T-helper 2 cell treated with Interferon-gamma antibody and Interleukin-4, amounts not matched to agents 5 μg/mL and 100 μg/mL, for 36 hours (primary cell): ENCODE results near the gene BMAL1.

Experiments used
- DNase-seq: peaks from one replicate; pipeline ENCODE4 v3.0.0; 2021; ENCODE audit warnings: low spot score
- H3K27ac Mint-ChIP-seq: one replicate; pipeline ENCODE4 v1.8.0; 2021; ENCODE audit warnings: mild to moderate bottlenecking, mixed read lengths
- H3K27me3 Mint-ChIP-seq: one replicate; pipeline ENCODE4 v1.8.0; 2021; ENCODE audit warnings: low read depth, mixed read lengths
- H3K36me3 Mint-ChIP-seq: one replicate; pipeline ENCODE4 v1.8.0; 2021; ENCODE audit warnings: low read depth, mixed read lengths
- H3K4me1 Mint-ChIP-seq: one replicate; pipeline ENCODE4 v1.8.0; 2021; ENCODE audit warnings: low read depth, mixed read lengths
- H3K4me3 Mint-ChIP-seq: one replicate; pipeline ENCODE4 v1.8.0; 2022; ENCODE audit warnings: mild to moderate bottlenecking, moderate library complexity, mixed read lengths
- H3K9me3 Mint-ChIP-seq: one replicate; pipeline ENCODE4 v1.8.0; 2021; ENCODE audit warnings: mixed read lengths

BMAL1 gene

GRCh38 chr11:13308704-13309103, 31.1 kb downstream of the BMAL1 start:
- H3K4me3 Mint-ChIP-seq: no peak overlapping the region
- no peak overlapping the region for H3K27ac Mint-ChIP-seq
- H3K4me1 Mint-ChIP-seq: peaks cover 8% of the 10 kb centered on the region
- no peaks in the 10 kb centered on the region for H3K27me3 Mint-ChIP-seq
- peak; percentile 24 for DNase-seq
- peaks cover 11% of the 10 kb centered on the region for H3K36me3 Mint-ChIP-seq
- H3K9me3 Mint-ChIP-seq: peaks cover 2% of the 10 kb centered on the region

- Mint-ChIP-seq H3K36me3 (peaks cover 8% of the 10 kb centered on the region), H3K27me3 (no peaks in the 10 kb centered on the region), H3K27ac (no peak overlapping the region), H3K4me1 (peaks cover 6% of the 10 kb centered on the region), H3K9me3 (no peaks in the 10 kb centered on the region), H3K4me3 (no peak overlapping the region)
- DNase-seq: no peak
These were observed 31.6 kb downstream of the BMAL1 start for GRCh38 chr11:13309156-13309555.

GRCh38 chr11:13310443-13310842, 32.9 kb downstream of the BMAL1 start:
- Mint-ChIP-seq H3K9me3 (no peaks in the 10 kb centered on the region), H3K27ac (no peak overlapping the region), H3K4me3 (no peak overlapping the region), H3K27me3 (no peaks in the 10 kb centered on the region), H3K36me3 (peaks cover 8% of the 10 kb centered on the region), H3K4me1 (peaks cover 5% of the 10 kb centered on the region)
- DNase-seq: no peak

GRCh38 chr11:13311570-13311969, 34.0 kb downstream of the BMAL1 start:
- no peak for DNase-seq
- Mint-ChIP-seq H3K9me3 (no peaks in the 10 kb centered on the region), H3K4me1 (peaks cover 9% of the 10 kb centered on the region), H3K36me3 (peaks cover 8% of the 10 kb centered on the region), H3K4me3 (no peak overlapping the region), H3K27me3 (no peaks in the 10 kb centered on the region), H3K27ac (no peak overlapping the region)

GRCh38 chr11:13313005-13313819, 35.6 kb downstream of the BMAL1 start:
- no peak for DNase-seq
- Mint-ChIP-seq H3K4me3 (no peak overlapping the region), H3K4me1 (peaks cover 12% of the 10 kb centered on the region), H3K36me3 (peaks cover 8% of the 10 kb centered on the region), H3K27me3 (no peaks in the 10 kb centered on the region), H3K27ac (no peak overlapping the region), H3K9me3 (no peaks in the 10 kb centered on the region)

GRCh38 chr11:13314676-13315394, 37.2 kb downstream of the BMAL1 start:
- no peaks in the 10 kb centered on the region for H3K27me3 Mint-ChIP-seq
- no peak overlapping the region for H3K27ac Mint-ChIP-seq
- no peak overlapping the region for H3K4me3 Mint-ChIP-seq
- no peaks in the 10 kb centered on the region for H3K9me3 Mint-ChIP-seq
- no peak for DNase-seq
- peaks cover 18% of the 10 kb centered on the region for H3K4me1 Mint-ChIP-seq
- H3K36me3 Mint-ChIP-seq: peaks cover 8% of the 10 kb centered on the region

GRCh38 chr11:13315517-13316432, 38.2 kb downstream of the BMAL1 start:
- Mint-ChIP-seq H3K27ac (no peak overlapping the region), H3K4me1 (peaks cover 24% of the 10 kb centered on the region), H3K4me3 (no peak overlapping the region), H3K27me3 (no peaks in the 10 kb centered on the region), H3K36me3 (peaks cover 8% of the 10 kb centered on the region), H3K9me3 (no peaks in the 10 kb centered on the region)
- DNase-seq: no peak

- no peak for DNase-seq
- no peak overlapping the region for H3K4me3 Mint-ChIP-seq
These were observed 39.0 kb downstream of the BMAL1 start for GRCh38 chr11:13316528-13316961.

GRCh38 chr11:13317293-13318080, 39.9 kb downstream of the BMAL1 start:
- peaks cover 9% of the 10 kb centered on the region for H3K36me3 Mint-ChIP-seq
- H3K4me3 Mint-ChIP-seq: no peak overlapping the region
- no peaks in the 10 kb centered on the region for H3K27me3 Mint-ChIP-seq
- no peak for DNase-seq
- H3K4me1 Mint-ChIP-seq: peaks cover 24% of the 10 kb centered on the region
- no peak overlapping the region for H3K27ac Mint-ChIP-seq
- H3K9me3 Mint-ChIP-seq: no peaks in the 10 kb centered on the region

More at GRCh38 chr11:13316528-13316961, 39.0 kb downstream of the BMAL1 start:
- H3K27ac Mint-ChIP-seq: no peak overlapping the region
- no peaks in the 10 kb centered on the region for H3K27me3 Mint-ChIP-seq
- peaks cover 5% of the 10 kb centered on the region for H3K36me3 Mint-ChIP-seq
- peaks cover 24% of the 10 kb centered on the region for H3K4me1 Mint-ChIP-seq
- H3K9me3 Mint-ChIP-seq: no peaks in the 10 kb centered on the region

- H3K4me1 Mint-ChIP-seq: peaks cover 21% of the 10 kb centered on the region
- H3K4me3 Mint-ChIP-seq: peak overlapping the region; percentile 53
- no peak for DNase-seq
These were observed 41.1 kb downstream of the BMAL1 start for GRCh38 chr11:13318498-13319295.

GRCh38 chr11:13320688-13321087, 43.1 kb downstream of the BMAL1 start:
- Mint-ChIP-seq H3K4me1 (peaks cover 21% of the 10 kb centered on the region), H3K9me3 (no peaks in the 10 kb centered on the region), H3K27ac (peak overlapping the region; percentile 8), H3K27me3 (no peaks in the 10 kb centered on the region), H3K4me3 (no peak overlapping the region), H3K36me3 (peaks cover 7% of the 10 kb centered on the region)
- DNase-seq: no peak

More at GRCh38 chr11:13318498-13319295, 41.1 kb downstream of the BMAL1 start:
- Mint-ChIP-seq H3K27me3 (no peaks in the 10 kb centered on the region), H3K27ac (peak overlapping the region; percentile 32), H3K9me3 (no peaks in the 10 kb centered on the region), H3K36me3 (peaks cover 4% of the 10 kb centered on the region)

- Mint-ChIP-seq H3K4me1 (peaks cover 18% of the 10 kb centered on the region), H3K9me3 (no peaks in the 10 kb centered on the region), H3K27ac (no peak overlapping the region), H3K27me3 (no peaks in the 10 kb centered on the region), H3K36me3 (peaks cover 7% of the 10 kb centered on the region), H3K4me3 (no peak overlapping the region)
- no peak for DNase-seq
These were observed 43.8 kb downstream of the BMAL1 start for GRCh38 chr11:13321431-13321830.
